Activated T-helper 17 cell treated with anti-CD3 and anti-CD28 coated beads, Interleukin-2, amount 50 U/mL, for 72 hours (primary cell): ENCODE results near the gene FAM221B. TPM values are rescaled to one million over a fixed set of nuclear protein-coding genes. Genes with fewer than 3 reads are reported as not detected.

Source experiments
- ATAC-seq: fragments of 150-1000 bp; cut with Tn5 transposase; replicated peaks from 2 replicates; pipeline ENCODE4 v1.10.0; 2021; ENCODE audit warnings: mild to moderate bottlenecking, moderate library complexity
- H3K27ac Mint-ChIP-seq: one replicate; pipeline ENCODE4 v1.8.0; 2022; ENCODE audit warnings: mixed read lengths
- H3K27me3 Mint-ChIP-seq: one replicate; pipeline ENCODE4 v1.8.0; 2022; ENCODE audit warnings: mixed read lengths
- H3K36me3 Mint-ChIP-seq: one replicate; pipeline ENCODE4 v1.8.0; 2022; ENCODE audit warnings: low read depth, mild to moderate bottlenecking, mixed read lengths
- H3K4me1 Mint-ChIP-seq: one replicate; pipeline ENCODE4 v1.8.0; 2022; ENCODE audit warnings: mixed read lengths
- H3K4me3 Mint-ChIP-seq: one replicate; pipeline ENCODE4 v1.8.0; 2022; ENCODE audit warnings: mild to moderate bottlenecking, mixed read lengths
- H3K9me3 Mint-ChIP-seq: one replicate; pipeline ENCODE4 v1.8.0; 2022; ENCODE audit warnings: mixed read lengths
- total RNA-seq, 2 donors: library from RNA; stranded (reverse); gene quantifications; one replicate each; pipeline ENCODE4 v1.2.3, GENCODE V29; 2022

Gene FAM221B
- total RNA-seq, 2 donors from 2014 or later, result not detected

GRCh38 chr9:35797311-35798109, 31.0 kb downstream of the FAM221B start:
- Mint-ChIP-seq H3K9me3 (no peaks in the 10 kb centered on the region), H3K4me1 (peaks cover 21% of the 10 kb centered on the region), H3K27me3 (no peaks in the 10 kb centered on the region), H3K36me3 (peaks cover 43% of the 10 kb centered on the region), H3K27ac (peak overlapping the region; percentile 90), H3K4me3 (no peak overlapping the region)
- ATAC-seq, result no peak

GRCh38 chr9:35795695-35796094, 32.8 kb downstream of the FAM221B start:
- Mint-ChIP-seq H3K27me3 (no peaks in the 10 kb centered on the region), H3K27ac (peak overlapping the region; percentile 23), H3K4me1 (peaks cover 21% of the 10 kb centered on the region), H3K4me3 (no peak overlapping the region), H3K9me3 (no peaks in the 10 kb centered on the region), H3K36me3 (peaks cover 26% of the 10 kb centered on the region)
- ATAC-seq, result no peak

GRCh38 chr9:35793461-35793860, 35.1 kb downstream of the FAM221B start:
- Mint-ChIP-seq H3K36me3 (peaks cover 14% of the 10 kb centered on the region), H3K27me3 (no peaks in the 10 kb centered on the region), H3K9me3 (no peaks in the 10 kb centered on the region), H3K4me3 (no peak overlapping the region), H3K4me1 (peaks cover 15% of the 10 kb centered on the region), H3K27ac (peak overlapping the region; percentile 15)
- ATAC-seq, result no peak

GRCh38 chr9:35792826-35793225, 35.7 kb downstream of the FAM221B start:
- ATAC-seq, result no peak
- no peak overlapping the region for H3K4me3 Mint-ChIP-seq
- H3K4me1 Mint-ChIP-seq, result peaks cover 13% of the 10 kb centered on the region
- H3K9me3 Mint-ChIP-seq, result no peaks in the 10 kb centered on the region
- H3K36me3 Mint-ChIP-seq, result peaks cover 18% of the 10 kb centered on the region
- H3K27ac Mint-ChIP-seq, result peak overlapping the region; percentile 15
- H3K27me3 Mint-ChIP-seq, result no peaks in the 10 kb centered on the region

GRCh38 chr9:35792024-35792813, 36.3 kb downstream of the FAM221B start:
- Mint-ChIP-seq H3K4me3 (no peak overlapping the region), H3K36me3 (peaks cover 24% of the 10 kb centered on the region), H3K4me1 (peaks cover 10% of the 10 kb centered on the region), H3K27ac (no peak overlapping the region), H3K27me3 (no peaks in the 10 kb centered on the region), H3K9me3 (no peaks in the 10 kb centered on the region)
- ATAC-seq, result no peak

- peak within 1 kb of the TSS; percentile 25 for H3K27ac Mint-ChIP-seq
- H3K9me3 Mint-ChIP-seq, result no peaks in the 10 kb centered on the region
- peaks cover 10% of the 10 kb centered on the region for H3K4me1 Mint-ChIP-seq
- no peak within 1 kb of the TSS for H3K4me3 Mint-ChIP-seq
- no peak for ATAC-seq
- H3K27me3 Mint-ChIP-seq, result no peaks in the 10 kb centered on the region
- peaks cover 31% of the 10 kb centered on the region for H3K36me3 Mint-ChIP-seq
Observed at GRCh38 chr9:35791297-35791921, 37.1 kb downstream of the FAM221B start, which contains the start of gene NPR2. NPR2 (plus strand) TSS chr9:35791591; CDS start chr9:35792409, 818 bp downstream.

DNA sequence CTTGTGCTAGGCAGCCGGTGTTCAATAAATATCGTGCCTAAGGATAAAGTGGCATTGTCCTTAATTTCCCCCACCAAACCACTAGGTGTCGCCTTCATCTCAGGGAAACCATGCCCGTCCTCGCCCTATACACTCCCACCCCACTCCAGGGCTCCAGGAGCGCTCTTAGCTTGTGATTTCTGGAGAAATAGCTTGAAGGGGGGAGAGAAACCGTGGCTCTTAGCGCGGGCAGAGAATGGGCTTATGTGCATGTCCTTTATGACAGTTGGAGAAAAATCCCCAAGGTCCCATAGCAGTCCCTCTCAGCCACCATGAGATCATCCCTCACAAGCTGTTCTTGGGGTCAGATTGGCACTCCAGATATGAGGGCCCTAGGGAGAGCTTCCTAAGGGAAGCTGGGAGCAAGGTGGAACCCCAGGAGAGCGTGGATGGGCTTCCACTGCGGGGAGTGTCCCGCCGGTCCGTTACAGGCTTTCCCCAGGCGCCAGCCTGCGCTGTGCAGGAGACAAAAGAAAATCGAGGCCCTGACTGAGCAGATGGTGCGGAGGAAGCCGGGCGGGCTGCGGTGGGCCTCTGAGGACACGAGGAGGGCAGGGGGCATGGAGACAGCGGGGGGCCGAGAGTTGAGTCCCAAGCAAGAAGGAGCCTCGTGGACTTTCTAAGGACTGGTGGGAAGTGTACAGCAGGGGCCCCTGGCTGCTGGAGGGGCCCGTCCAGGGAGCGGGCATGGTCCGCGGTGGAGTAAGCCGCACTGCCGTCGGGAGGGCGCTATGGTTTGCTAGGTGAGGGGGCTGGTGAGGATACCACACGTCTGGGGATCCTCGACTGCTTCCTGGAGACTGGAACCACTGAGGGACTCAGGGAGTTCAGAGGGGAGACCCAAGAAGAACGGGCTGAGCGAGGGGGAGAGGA, 37.9 kb downstream of the FAM221B start:
- Mint-ChIP-seq H3K27me3 (no peaks in the 10 kb centered on the region), H3K4me1 (peaks cover 14% of the 10 kb centered on the region), H3K36me3 (peaks cover 39% of the 10 kb centered on the region), H3K27ac (peak overlapping the region; percentile 25), H3K4me3 (no peak overlapping the region), H3K9me3 (no peaks in the 10 kb centered on the region)
- ATAC-seq, result peak; percentile 88

DNA sequence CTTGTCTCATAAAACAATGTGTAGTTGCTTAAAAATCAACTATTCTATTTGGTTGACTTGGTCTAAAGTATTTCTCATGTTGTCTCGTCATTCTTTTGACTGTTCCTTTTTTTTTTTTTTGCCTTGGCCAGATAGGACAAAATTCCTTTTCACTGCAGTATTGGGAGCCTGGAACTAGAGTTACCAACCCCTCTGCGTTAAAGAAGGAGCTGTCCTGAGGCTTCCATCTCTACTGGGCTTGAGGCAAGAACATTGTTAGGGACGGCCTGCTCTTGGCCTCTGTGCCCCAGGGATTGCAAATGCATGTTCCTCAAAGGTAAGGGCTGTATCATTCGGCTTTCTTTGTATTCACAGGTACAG, 38.5 kb downstream of the FAM221B start:
- Mint-ChIP-seq H3K27me3 (no peaks in the 10 kb centered on the region), H3K4me3 (no peak overlapping the region)
- peak; percentile 17 for ATAC-seq

DNA sequence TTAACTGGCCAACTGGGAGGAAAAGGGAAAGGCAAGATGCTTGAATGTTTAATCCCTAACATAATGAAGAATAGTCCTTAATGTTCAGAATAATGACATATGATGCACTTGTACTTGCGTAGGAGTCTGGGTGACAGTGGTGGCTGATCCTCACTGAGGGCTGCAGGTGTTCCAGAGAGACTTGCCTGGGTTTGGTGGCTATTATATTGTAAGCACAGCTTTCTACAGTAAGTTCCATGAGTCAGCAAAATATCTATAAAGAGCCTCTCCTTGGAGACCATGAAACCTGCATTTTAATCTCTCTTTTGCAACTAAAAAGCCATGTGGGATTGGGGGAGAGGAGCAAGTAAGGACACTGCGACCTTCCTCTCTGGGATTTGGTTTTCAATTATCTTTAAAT, 39.0 kb downstream of the FAM221B start:
- Mint-ChIP-seq H3K27ac (no peak overlapping the region), H3K4me1 (peaks cover 15% of the 10 kb centered on the region), H3K4me3 (no peak overlapping the region), H3K27me3 (no peaks in the 10 kb centered on the region), H3K9me3 (no peaks in the 10 kb centered on the region), H3K36me3 (peaks cover 42% of the 10 kb centered on the region)
- no peak for ATAC-seq

More for the DNA sequence above, 38.5 kb downstream of the FAM221B start:
- peaks cover 16% of the 10 kb centered on the region for H3K4me1 Mint-ChIP-seq
- H3K27ac Mint-ChIP-seq, result no peak overlapping the region
- H3K9me3 Mint-ChIP-seq, result no peaks in the 10 kb centered on the region
- H3K36me3 Mint-ChIP-seq, result peaks cover 42% of the 10 kb centered on the region

GRCh38 chr9:35783418-35783817, 45.1 kb downstream of the FAM221B start:
- no peak overlapping the region for H3K27ac Mint-ChIP-seq
- H3K4me1 Mint-ChIP-seq, result peaks cover 6% of the 10 kb centered on the region
- H3K4me3 Mint-ChIP-seq, result no peak overlapping the region
- no peak for ATAC-seq
- H3K36me3 Mint-ChIP-seq, result peaks cover 55% of the 10 kb centered on the region
- H3K9me3 Mint-ChIP-seq, result no peaks in the 10 kb centered on the region
- H3K27me3 Mint-ChIP-seq, result no peaks in the 10 kb centered on the region

- no peaks in the 10 kb centered on the region for H3K27me3 Mint-ChIP-seq
- H3K36me3 Mint-ChIP-seq, result peaks cover 42% of the 10 kb centered on the region
- peak overlapping the region; percentile 6 for H3K27ac Mint-ChIP-seq
- ATAC-seq, result no peak
- no peak overlapping the region for H3K4me3 Mint-ChIP-seq
- no peaks in the 10 kb centered on the region for H3K9me3 Mint-ChIP-seq
- H3K4me1 Mint-ChIP-seq, result peaks cover 6% of the 10 kb centered on the region
Observed at GRCh38 chr9:35781066-35781465, 47.5 kb downstream of the FAM221B start.

- Mint-ChIP-seq H3K27me3 (no peaks in the 10 kb centered on the region), H3K27ac (no peak overlapping the region), H3K9me3 (no peaks in the 10 kb centered on the region), H3K4me3 (no peak overlapping the region), H3K4me1 (no peaks in the 10 kb centered on the region), H3K36me3 (peaks cover 32% of the 10 kb centered on the region)
- ATAC-seq, result no peak
Observed at GRCh38 chr9:35778496-35778895, 50.0 kb downstream of the FAM221B start.

GRCh38 chr9:35776018-35776417, 52.5 kb downstream of the FAM221B start:
- no peak overlapping the region for H3K4me3 Mint-ChIP-seq
- H3K36me3 Mint-ChIP-seq, result peaks cover 27% of the 10 kb centered on the region
- peak; percentile 72 for ATAC-seq
- peak overlapping the region; percentile 28 for H3K27ac Mint-ChIP-seq
- no peaks in the 10 kb centered on the region for H3K9me3 Mint-ChIP-seq
- no peaks in the 10 kb centered on the region for H3K4me1 Mint-ChIP-seq
- no peaks in the 10 kb centered on the region for H3K27me3 Mint-ChIP-seq
